PC-9 (cell line): ENCODE data around the gene IYD. TPM values are rescaled to one million over a fixed set of nuclear protein-coding genes. Genes with fewer than 3 reads are reported as not detected.

ENCODE experiments used
- BruUV-seq: library from RNA; stranded (reverse); fragments of 400-500 nt; replicated peaks from 2 replicates; lab custom pipeline; 2021; lab: Mats Ljungman, UMichigan
- CTCF ChIA-PET: fragments of 300-600 bp; sonication (Branson Sonifier 250); formaldehyde crosslinking; loops from one replicate; lab custom pipeline; 2022; ENCODE audit warnings: antibody characterized with exemption; lab: Charles Lee
- POLR2A ChIA-PET: fragments of 300-600 bp; sonication (Branson Sonifier 250); formaldehyde crosslinking; loops from one replicate; lab custom pipeline; 2022; ENCODE audit warnings: antibody characterized with exemption; ENCODE audit not compliant: unreplicated experiment; lab: Charles Lee
- DNase-seq, 2 experiments: peaks; one replicate each; pipeline versions ENCODE4 v3.0.0 to v3.0.0-alpha.2; 2015 to 2022; ENCODE audit warnings: mixed read lengths in 1 of 2
- H2AFZ ChIP-seq: fragments of 200-600 bp; sonication (generic); 2 replicates; pipeline ENCODE4 v1.8.1; 2017; ENCODE audit warnings: antibody characterized with exemption
- H3F3A ChIP-seq: fragments of 200-600 bp; sonication (generic); 2 replicates; pipeline ENCODE4 v1.8.1; 2017; ENCODE audit warnings: antibody characterized with exemption, mild to moderate bottlenecking, low read depth; ENCODE audit not compliant: insufficient read depth
- H3K27ac ChIP-seq: fragments of 200-600 bp; sonication (generic); 2 replicates; pipeline ENCODE4 v1.6.1; 2016; ENCODE audit warnings: mixed run types
- H3K27me3 ChIP-seq: fragments of 200-600 bp; sonication (generic); 2 replicates; pipeline ENCODE4 v1.6.1; 2016; ENCODE audit warnings: low read depth, mixed run types; ENCODE audit not compliant: insufficient read depth
- H3K36me3 ChIP-seq: fragments of 200-600 bp; sonication (generic); 2 replicates; pipeline ENCODE4 v1.6.1; 2016; ENCODE audit warnings: low read depth, mixed run types
- H3K4me1 ChIP-seq: fragments of 200-600 bp; sonication (generic); replicated peaks from 2 replicates; pipeline ENCODE4 v1.6.1; 2016; ENCODE audit warnings: mixed run types; ENCODE audit not compliant: insufficient read depth
- H3K4me2 ChIP-seq: fragments of 200-600 bp; sonication (generic); 2 replicates; pipeline ENCODE4 v1.6.1; 2017; ENCODE audit warnings: mixed run types
- H3K4me3 ChIP-seq: fragments of 200-600 bp; sonication (generic); 2 replicates; pipeline ENCODE4 v1.6.1; 2016; ENCODE audit warnings: mixed run types
- H3K79me2 ChIP-seq: fragments of 200-600 bp; sonication (generic); 2 replicates; pipeline ENCODE4 v1.6.1; 2017; ENCODE audit warnings: low read depth, mixed run types
- H3K9me2 ChIP-seq: fragments of 200-600 bp; sonication (generic); 2 replicates; pipeline ENCODE4 v1.8.1; 2017; ENCODE audit warnings: mild to moderate bottlenecking; ENCODE audit not compliant: insufficient read depth
- H3K9me3 ChIP-seq: fragments of 200-600 bp; sonication (generic); 2 replicates; pipeline ENCODE4 v1.8.1; 2016; ENCODE audit warnings: low read depth; ENCODE audit not compliant: insufficient read depth
- H4K20me1 ChIP-seq: fragments of 200-600 bp; sonication (generic); 2 replicates; pipeline ENCODE4 v1.8.1; 2017; ENCODE audit not compliant: insufficient read depth
- EZH2 ChIP-seq: fragments of 200-600 bp; sonication (generic); IDR thresholded peaks from 2 replicates; pipeline ENCODE4 v1.8.0; 2017; ENCODE audit warnings: antibody characterized with exemption, low read depth
- intact Hi-C: fragments of 100-400 bp; cut with micrococcal nuclease; formaldehyde crosslinking; loops from one replicate; pipeline ENCODE4 v1.10.0; 2022; ENCODE audit not compliant: unreplicated experiment
- total RNA-seq: library from RNA; stranded (reverse); gene quantifications from 2 replicates; pipeline ENCODE4 v1.2.3, GENCODE V29; 2021
- TF ChIP-seq, protein P1 (sequence below): fragments of 200-600 bp; sonication (generic); conservative IDR thresholded peaks from 2 replicates; pipeline ENCODE4 v1.6.1; 2017; ENCODE audit warnings: mixed run types, antibody characterized with exemption, mild to moderate bottlenecking, moderate library complexity

The IYD gene
- total RNA-seq, 1 experiment from 2014 or later, result not detected

DNA sequence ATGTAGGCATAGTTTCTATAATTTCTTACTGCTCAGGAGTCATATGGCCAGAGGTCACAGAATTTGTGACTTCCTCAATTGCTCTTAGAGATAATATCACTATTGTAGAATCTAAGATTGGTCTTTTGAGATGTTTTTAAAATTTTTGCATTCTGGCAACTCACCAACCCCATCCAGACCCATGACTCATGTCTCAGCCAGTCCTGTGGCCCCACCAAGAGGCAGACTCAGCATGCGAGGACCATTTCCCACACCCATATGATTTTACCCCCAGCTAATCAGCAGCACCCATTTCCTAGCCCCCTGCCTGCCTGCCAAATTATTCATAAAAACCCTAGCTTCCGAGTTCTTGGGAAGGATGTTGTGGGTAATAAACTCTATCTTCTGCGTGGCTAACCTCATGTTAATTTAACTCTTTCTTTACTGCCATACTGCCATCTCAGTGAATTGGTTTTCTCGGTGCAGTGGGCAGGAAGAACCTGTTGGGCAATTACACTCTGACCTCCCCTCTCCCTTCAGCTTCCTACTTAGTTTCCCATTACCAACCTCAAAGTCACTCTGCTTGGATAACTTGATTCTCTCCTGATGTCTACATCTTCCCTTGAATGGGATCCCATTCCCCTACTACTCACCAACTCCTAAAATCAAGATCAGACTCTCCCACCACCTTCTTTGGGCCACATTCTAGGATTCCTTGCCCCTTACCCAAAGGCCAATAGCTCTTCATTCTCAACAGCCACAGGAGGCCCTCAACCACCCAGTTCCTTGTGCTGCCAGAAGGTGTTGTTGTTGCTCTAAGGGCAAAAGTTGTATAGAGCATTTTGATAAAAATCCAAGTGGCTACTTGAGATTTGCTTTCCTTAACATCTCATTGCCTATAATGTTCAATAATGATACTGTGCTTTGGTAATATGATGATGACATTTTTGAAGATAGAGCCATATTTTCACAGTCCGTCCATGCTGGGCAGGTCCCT is 16.2 kb upstream of the IYD start:
- H2AFZ ChIP-seq, result no peak overlapping the region
- POLR2A ChIA-PET, result interaction anchor here (0.7 kb wide), 1 partner anchor 318 kb away, joined by 7 read pairs; no protein-coding TSS in a partner anchor
- H3K36me3 ChIP-seq, result no peaks in the 10 kb centered on the region

DNA sequence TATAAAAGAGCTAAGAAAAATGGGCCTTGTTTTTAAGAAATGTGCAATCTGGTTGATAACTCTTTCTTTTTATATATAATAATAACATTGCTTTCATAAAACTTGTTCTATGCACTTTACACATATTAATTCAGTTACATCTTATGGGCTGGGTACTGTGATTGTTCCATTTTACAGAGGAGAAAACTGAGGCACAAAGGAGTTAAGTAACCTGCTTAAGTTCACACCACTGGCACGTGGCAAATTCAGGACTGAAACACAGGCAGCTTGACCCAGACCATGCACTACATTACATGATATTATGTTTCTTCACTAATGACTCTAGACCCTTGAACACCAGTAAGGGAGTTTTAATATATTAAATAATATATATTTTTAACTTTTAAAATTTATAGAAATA is 15.4 kb upstream of the IYD start:
- Histone ChIP-seq H3K36me3 (no peaks in the 10 kb centered on the region), H3K79me2 (no peaks in the 10 kb centered on the region), H3K4me3 (no peak overlapping the region), H3K27me3 (no peaks in the 10 kb centered on the region), H4K20me1 (no peaks in the 10 kb centered on the region), H3K4me2 (no peak overlapping the region), H3K9me2 (no peaks in the 10 kb centered on the region), H3K27ac (no peak overlapping the region), H3K4me1 (peaks cover 9% of the 10 kb centered on the region; the same call in 1 of the 2 replicates), H3K9me3 (no peaks in the 10 kb centered on the region), H2AFZ (no peak overlapping the region), H3F3A (no peaks in the 10 kb centered on the region)
- ChIA-PET POLR2A (no interaction called here), CTCF (interaction anchor here (1.0 kb wide), 1 partner anchor 271 kb away, joined by 3 read pairs; no protein-coding TSS in a partner anchor)
- intact Hi-C loops, result no loop called here
- TF ChIP-seq EZH2, result no peak
- TF ChIP-seq, protein P1, sequence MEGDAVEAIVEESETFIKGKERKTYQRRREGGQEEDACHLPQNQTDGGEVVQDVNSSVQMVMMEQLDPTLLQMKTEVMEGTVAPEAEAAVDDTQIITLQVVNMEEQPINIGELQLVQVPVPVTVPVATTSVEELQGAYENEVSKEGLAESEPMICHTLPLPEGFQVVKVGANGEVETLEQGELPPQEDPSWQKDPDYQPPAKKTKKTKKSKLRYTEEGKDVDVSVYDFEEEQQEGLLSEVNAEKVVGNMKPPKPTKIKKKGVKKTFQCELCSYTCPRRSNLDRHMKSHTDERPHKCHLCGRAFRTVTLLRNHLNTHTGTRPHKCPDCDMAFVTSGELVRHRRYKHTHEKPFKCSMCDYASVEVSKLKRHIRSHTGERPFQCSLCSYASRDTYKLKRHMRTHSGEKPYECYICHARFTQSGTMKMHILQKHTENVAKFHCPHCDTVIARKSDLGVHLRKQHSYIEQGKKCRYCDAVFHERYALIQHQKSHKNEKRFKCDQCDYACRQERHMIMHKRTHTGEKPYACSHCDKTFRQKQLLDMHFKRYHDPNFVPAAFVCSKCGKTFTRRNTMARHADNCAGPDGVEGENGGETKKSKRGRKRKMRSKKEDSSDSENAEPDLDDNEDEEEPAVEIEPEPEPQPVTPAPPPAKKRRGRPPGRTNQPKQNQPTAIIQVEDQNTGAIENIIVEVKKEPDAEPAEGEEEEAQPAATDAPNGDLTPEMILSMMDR, result no peak
- no TSS peak for BruUV-seq
- DNase-seq, result no peak

More for the DNA sequence above, 16.2 kb upstream of the IYD start:
- no peaks in the 10 kb centered on the region for H3K9me2 ChIP-seq
- CTCF ChIA-PET, result interaction anchor here (0.6 to 1.0 kb wide), 2 partner anchors 39 to 270 kb away, joined by 3 read pairs; no protein-coding TSS in a partner anchor
- no peak overlapping the region for H3K4me3 ChIP-seq
- H3K79me2 ChIP-seq, result no peaks in the 10 kb centered on the region
- no peaks in the 10 kb centered on the region for H3K27me3 ChIP-seq
- TF ChIP-seq EZH2, result no peak
- TF ChIP-seq, protein P1, result no peak
- intact Hi-C loops, result no loop called here
- no peaks in the 10 kb centered on the region for H4K20me1 ChIP-seq
- BruUV-seq, result no TSS peak
- peak; percentile 16 to 39 for DNase-seq
- no peaks in the 10 kb centered on the region for H3K9me3 ChIP-seq
- H3K4me1 ChIP-seq, result peaks cover 9% of the 10 kb centered on the region; the same call in 1 of the 2 replicates
- no peaks in the 10 kb centered on the region for H3F3A ChIP-seq
- no peak overlapping the region for H3K4me2 ChIP-seq
- no peak overlapping the region for H3K27ac ChIP-seq

GRCh38 chr6:150354754-150355571 is 13.8 kb upstream of the IYD start:
- H3K4me2 ChIP-seq, result no peak overlapping the region
- H3K4me3 ChIP-seq, result no peak overlapping the region
- BruUV-seq, result no TSS peak
- no peaks in the 10 kb centered on the region for H3K27me3 ChIP-seq
- no peaks in the 10 kb centered on the region for H3K36me3 ChIP-seq
- ChIA-PET POLR2A (no interaction called here), CTCF (no interaction called here)
- H4K20me1 ChIP-seq, result no peaks in the 10 kb centered on the region
- no peak for DNase-seq
- H3K9me2 ChIP-seq, result no peaks in the 10 kb centered on the region
- TF ChIP-seq, protein P1, result no peak
- no peak for TF ChIP-seq EZH2
- H3K79me2 ChIP-seq, result no peaks in the 10 kb centered on the region
- peaks cover 9% of the 10 kb centered on the region; the same call in 1 of the 2 replicates for H3K4me1 ChIP-seq
- intact Hi-C loops, result no loop called here
- no peaks in the 10 kb centered on the region for H3K9me3 ChIP-seq
- H2AFZ ChIP-seq, result no peak overlapping the region
- H3K27ac ChIP-seq, result no peak overlapping the region
- H3F3A ChIP-seq, result no peaks in the 10 kb centered on the region
